HFFc6 (cell line): ENCODE results near the gene ARHGDIG. TPM values are rescaled to one million over a fixed set of nuclear protein-coding genes. Genes with fewer than 3 reads are reported as not detected.

ENCODE experiments used
- total RNA-seq, 6 experiments: library from RNA; stranded (reverse); fragmentation: NEBNext Ultra II Directional; extraction: Animal tissue kit (Norgen Biotek cat#: 25700); gene quantifications; 2 replicates in 1 of 6; 3 replicates in 5 of 6; pipeline ENCODE4 v1.2.3, GENCODE V29; 2021

The ARHGDIG gene
- total RNA-seq, 6 experiments from 2014 or later = not detected

Other genes starting within 250 kb of the ARHGDIG start
- 10 to 100 TPM; 18.9 to 24.7 (median 19.8) TPM for gene POLR3K, start 227.0 kb upstream of the ARHGDIG start, total RNA-seq
- 10 to 100 TPM; 40.3 to 53.1 (median 44.0) TPM for gene SNRNP25, start 226.8 kb upstream of the ARHGDIG start, total RNA-seq
- 10 to 100 TPM; 54.9 to 65.8 (median 60.0) TPM for gene RHBDF1, start 208.0 kb upstream of the ARHGDIG start, total RNA-seq
- 100 to 1,000 TPM in 2 of 6 experiments, 10 to 100 TPM in 4; 92.3 to 104 (median 96.9) TPM for gene MPG, start 202.4 kb upstream of the ARHGDIG start, total RNA-seq
- 10 to 100 TPM; 33.9 to 40.9 (median 37.1) TPM for gene NPRL3, start 141.9 kb upstream of the ARHGDIG start, total RNA-seq
- not detected for gene HBZ, start 127.9 kb upstream of the ARHGDIG start, total RNA-seq
- not detected for gene HBM, start 114.6 kb upstream of the ARHGDIG start, total RNA-seq
- not detected for gene HBA2, start 107.7 kb upstream of the ARHGDIG start, total RNA-seq
- not detected for gene HBA1, start 103.9 kb upstream of the ARHGDIG start, total RNA-seq
- gene HBQ1, start 100.1 kb upstream of the ARHGDIG start, total RNA-seq = under 1 TPM in 1 of 6 experiments, not detected in 5; 0.47 TPM
- gene LUC7L, start 51.1 kb upstream of the ARHGDIG start, total RNA-seq = 10 to 100 TPM; 35.8 to 47.5 (median 41.7) TPM
- gene FAM234A, start 45.8 kb upstream of the ARHGDIG start, total RNA-seq = 100 to 1,000 TPM in 2 of 6 experiments, 10 to 100 TPM in 4; 83.6 to 113 (median 87.7) TPM
- gene RGS11, start 4.6 kb upstream of the ARHGDIG start, total RNA-seq = 1 to 10 TPM; 1.5 to 3.5 (median 2.3) TPM
- not detected for gene PDIA2, start 2.6 kb downstream of the ARHGDIG start, total RNA-seq
- gene AXIN1, start 72.1 kb downstream of the ARHGDIG start, total RNA-seq = 10 to 100 TPM; 13.6 to 16.7 (median 14.7) TPM
- gene MRPL28, start 89.9 kb downstream of the ARHGDIG start, total RNA-seq = 100 to 1,000 TPM; 105 to 131 (median 129) TPM
- 10 to 100 TPM; 50.6 to 69.7 (median 59.7) TPM for gene PGAP6, start 101.4 kb downstream of the ARHGDIG start, total RNA-seq
- gene NME4, start 116.6 kb downstream of the ARHGDIG start, total RNA-seq = 100 to 1,000 TPM; 153 to 276 (median 158) TPM
- 10 to 100 TPM; 14.0 to 20.3 (median 16.0) TPM for gene DECR2, start 121.3 kb downstream of the ARHGDIG start, total RNA-seq
- 10 to 100 TPM; 30.3 to 36.9 (median 33.9) TPM for gene RAB11FIP3, start 145.1 kb downstream of the ARHGDIG start, total RNA-seq
- gene CAPN15, start 247.1 kb downstream of the ARHGDIG start, total RNA-seq = 10 to 100 TPM; 35.3 to 41.4 (median 40.2) TPM